Measurements from ENCODE around the gene SLMAP.
"Not testable (repeated sequence)": the region's sequence is repeated elsewhere in the genome, so short reads cannot be mapped to it uniquely, and the experiment has no call there.

The SLMAP gene

DNA sequence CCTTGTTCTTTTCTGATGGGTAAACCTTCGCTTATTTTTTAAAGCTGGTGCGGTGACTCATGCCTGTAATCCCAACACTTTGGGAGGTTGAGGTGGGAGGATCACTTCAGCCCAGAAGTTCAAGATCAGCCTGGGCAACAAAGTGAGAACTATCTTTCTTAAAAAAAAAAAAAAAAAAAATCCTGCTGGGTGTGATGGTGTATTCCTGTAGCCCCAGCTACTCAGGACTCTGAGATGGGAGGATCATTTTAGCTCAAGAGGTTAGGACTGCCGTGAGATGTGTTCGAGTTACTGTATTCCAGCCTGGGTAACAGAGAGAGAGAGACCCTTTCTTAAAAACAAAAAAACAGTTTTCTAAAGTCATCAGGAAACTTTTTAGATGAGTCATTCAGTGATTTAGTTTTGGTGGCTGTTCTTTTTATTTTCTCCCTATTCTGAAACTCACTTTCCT lies 37.7 kb downstream of the SLMAP start:
- no peak for DNase-seq (ENCODE audit: low read depth)

DNA sequence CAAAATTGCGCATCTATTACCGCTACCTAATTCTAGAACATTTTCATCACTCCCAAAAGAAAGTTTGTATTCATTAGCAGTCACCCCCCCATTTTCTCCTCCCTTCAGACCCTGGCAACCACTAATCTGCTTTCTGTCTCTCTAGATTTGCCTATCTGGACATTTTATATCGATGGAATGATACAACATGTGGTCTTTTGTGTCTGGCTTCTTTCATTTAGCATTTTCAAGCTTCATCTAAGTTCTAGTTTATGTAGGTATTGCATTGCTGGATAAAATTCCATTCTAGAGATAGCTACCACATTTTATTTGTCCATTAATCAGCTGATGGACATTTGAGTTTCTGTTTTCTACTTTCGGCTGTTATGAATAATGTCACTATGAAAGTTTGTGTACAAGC lies 38.4 kb downstream of the SLMAP start:
- DNase-seq (ENCODE audit: low read depth) = no peak

DNA sequence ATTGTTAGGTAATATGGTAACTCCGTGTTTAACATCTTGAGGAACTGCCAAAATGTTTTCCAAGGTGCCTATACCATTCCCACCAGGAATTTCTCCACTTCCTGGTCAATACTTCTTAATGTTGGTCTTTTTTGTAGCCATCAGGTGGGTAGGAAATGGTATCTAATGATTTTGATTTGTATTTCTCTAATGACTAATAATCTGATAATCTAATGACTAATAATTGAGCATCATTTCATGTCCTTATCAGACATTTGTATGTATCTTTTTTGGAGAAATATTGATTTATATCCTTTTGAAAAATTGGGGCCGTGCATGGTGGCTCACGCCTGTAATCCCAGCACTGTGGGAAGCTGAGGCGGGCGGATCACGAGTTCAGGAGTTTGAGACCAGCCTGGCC lies 38.8 kb downstream of the SLMAP start:
- DNase-seq (ENCODE audit: low read depth) = no peak

DNA sequence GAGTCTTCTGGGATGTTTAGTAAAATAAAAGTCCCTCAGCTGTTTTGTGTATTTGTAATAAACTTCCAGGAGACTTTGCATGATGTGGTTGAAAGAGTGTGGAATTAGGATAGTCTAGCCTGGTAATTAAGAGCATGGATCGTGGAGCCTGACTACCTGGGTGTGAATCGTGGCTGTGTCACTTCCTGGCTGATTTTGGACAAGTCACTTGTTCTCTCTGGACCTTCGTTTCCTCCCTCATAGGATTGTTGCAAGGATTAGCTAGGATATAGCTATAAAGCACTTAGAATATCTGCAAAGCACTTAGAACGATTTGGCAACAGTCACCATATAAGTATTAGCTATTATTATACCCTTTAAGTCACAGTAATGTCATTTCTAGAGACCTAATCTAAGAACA lies 40.2 kb downstream of the SLMAP start:
- DNase-seq (ENCODE audit: low read depth) = no peak

DNA sequence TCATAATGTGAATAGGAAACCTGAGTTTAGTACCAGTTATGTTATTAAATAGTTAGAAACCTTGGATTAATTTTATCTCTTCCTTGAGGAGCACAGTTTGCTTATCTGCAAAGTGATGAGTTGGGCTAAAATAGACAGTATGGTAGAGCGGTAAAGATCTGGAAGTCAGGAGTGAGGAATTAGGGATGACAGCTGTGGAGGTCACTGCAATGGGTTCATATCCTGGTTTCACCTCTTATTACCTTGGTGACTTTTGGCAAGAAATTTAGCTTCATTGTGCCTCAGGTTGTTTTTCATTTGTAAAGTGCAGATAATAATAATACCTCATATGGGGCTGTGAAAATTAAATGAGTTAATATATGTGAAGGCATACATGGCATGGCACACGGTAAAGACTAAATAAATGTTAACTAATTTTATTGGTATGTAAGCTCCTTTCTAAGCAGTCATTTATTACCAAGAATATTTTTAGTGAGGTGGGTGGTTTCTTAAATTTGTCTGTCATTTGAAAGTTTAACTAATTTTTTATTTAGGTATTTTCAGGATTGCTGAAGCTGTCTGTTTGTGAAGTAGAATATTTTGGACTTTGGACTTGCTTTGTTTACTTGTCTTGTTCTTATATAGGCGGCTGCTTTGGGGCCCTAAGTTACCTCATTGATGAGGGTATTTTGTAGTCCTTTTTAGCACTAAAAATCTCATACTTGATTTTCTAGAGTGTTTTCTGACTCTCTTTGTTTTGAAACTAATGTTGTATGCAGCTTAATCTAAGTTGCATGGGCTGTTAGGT lies 41.8 kb downstream of the SLMAP start:
- DNase-seq (ENCODE audit: low read depth) = no peak

DNA sequence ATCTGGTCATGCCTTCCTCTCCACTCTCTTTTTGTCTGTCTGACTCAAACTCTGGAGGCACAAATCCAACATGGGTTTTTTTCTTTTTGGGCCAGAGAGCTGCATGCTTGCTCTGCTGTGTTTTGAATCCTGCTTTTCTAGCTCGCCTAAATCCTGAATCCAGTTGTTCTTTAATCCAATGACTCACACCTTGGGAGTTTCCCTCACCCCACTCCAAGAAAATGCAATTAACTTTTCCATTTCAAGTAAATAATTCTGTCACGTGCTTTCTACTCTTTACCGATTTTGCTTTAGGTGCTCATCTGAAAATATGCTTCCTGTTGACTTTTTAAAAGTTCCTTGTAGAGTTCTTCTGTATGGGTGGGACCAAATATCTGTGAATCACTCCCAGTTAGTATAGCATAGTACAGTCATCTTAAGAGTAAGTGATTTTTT lies 47.6 kb downstream of the SLMAP start:
- no peak for DNase-seq (ENCODE audit: low read depth)

DNA sequence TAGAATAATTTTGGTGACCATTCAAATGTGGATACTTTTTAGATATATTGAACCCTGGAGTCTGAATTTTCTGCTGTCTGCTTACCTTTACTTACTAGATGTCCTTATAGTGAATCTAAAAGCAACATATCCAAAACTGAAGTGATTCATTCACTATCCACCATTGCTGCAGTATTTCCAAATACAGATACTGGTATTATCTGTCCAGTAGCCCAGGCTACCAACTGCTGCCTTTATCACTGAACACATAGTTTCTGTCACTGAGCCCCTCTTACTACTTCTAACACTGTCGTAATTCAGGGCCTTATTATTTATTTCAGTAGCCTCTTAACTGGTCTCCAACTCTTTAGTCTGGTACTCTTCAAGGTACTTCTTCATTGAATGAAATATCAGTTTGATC lies 49.2 kb downstream of the SLMAP start:
- DNase-seq (ENCODE audit: low read depth) = no peak

DNA sequence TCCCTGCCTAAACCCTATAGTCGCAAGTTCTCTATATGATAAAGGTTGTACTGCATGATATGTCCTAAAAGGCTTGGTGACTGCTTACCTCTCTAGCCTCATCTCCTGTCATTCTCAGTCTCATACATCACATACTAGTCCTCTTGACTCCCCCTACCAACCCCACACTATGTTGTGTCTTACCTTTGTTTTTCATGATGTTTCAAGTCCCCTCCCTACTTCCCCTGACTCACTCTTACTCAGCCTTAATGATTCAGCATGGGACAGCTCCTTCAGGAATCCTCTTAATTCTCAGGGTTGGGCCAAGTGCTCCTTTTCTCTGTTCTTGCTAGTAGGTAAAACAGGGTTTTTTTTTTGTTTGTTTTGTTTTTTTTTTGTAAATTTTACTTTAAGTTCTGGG lies 49.6 kb downstream of the SLMAP start:
- no peak for DNase-seq (ENCODE audit: low read depth)

DNA sequence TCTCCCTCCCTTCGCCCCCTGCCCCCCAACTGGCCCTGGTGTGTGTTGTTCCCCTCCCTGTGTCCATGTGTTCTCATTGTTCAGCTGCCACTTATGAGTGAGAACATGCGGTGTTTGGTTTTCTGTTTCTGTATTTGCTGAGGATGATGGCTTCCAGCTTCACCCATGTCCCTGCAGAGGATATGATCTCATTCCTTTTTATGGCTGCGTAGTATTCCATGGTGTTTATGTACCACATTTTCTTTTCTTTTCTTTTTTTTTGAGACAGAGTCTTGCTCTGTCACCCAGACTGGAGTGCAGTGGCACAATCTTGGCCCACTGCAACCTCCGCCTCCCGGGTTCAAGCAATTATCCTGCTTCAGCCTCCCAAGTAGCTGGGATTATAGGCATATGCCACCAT lies 50.1 kb downstream of the SLMAP start:
- DNase-seq (ENCODE audit: low read depth) = not testable (repeated sequence)

DNA sequence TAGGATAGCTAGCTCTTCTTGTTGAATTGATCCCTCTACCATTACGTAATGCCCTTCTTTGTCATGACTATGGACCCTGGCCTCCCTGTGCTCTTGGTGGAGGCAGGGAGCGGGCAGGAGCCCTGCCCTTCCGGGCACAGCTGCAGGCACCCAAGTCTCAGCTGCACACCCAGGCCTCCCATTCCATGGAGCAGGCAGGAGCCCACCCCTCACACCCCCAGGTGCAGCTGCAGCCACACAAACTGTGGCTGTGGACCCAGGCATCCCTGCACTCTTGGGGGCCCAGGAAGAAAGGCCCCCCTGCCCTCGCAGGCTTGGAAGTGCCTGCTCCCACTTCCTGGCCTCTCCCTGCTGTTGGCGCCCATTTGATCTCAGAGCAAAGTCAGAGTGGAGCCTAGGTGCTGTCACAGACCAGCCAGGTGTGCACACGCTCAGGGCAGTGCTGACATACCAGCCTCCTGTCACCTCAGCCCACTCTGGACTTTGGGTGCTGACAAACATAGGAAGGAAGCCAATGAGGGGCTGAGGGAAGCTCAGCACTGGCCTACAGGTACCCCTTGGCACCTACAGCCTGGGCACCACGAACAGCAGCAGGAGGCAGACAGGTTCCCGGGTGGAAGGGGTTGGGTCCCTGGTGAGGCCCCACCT lies 53.0 kb downstream of the SLMAP start:
- DNase-seq (ENCODE audit: low read depth) = no peak

DNA sequence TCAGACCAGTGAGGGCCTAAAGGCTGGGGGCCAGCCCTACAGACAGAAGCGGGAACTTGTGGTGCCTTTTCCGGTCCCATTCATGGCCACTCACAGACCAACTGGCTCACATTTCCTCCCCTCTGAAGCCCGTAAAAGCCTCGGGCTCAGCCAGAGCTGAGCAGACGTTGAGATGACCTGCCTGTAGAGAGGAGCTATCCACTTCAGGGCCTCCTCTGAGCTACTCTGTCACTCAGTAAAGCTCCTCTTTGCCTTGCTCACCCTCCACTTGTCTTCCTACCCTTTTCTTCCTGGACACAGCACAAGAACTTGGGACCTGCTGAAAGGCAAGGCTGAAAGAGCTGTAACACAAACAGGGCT lies 53.5 kb downstream of the SLMAP start:
- no peak for DNase-seq (ENCODE audit: low read depth)

DNA sequence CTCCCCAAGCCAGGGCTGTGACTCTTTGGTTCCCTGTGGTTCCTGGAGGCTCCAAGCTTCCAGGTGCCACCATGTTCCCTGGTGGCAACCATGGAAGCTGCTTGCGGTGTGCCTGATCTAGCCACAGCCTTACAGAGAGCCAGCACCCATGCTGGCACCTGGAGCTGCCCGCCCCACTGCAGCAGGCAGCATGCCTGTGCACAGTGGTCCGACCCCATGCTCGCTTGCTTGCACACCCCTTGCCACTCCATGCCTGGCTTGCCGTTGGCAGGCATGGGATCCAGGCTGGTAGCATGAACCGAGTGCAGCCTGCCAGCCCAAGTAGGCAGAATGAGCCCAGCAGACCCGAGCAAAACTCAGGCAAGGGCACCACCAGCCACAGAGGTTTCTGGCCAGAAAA lies 53.9 kb downstream of the SLMAP start:
- DNase-seq (ENCODE audit: low read depth) = no peak

DNA sequence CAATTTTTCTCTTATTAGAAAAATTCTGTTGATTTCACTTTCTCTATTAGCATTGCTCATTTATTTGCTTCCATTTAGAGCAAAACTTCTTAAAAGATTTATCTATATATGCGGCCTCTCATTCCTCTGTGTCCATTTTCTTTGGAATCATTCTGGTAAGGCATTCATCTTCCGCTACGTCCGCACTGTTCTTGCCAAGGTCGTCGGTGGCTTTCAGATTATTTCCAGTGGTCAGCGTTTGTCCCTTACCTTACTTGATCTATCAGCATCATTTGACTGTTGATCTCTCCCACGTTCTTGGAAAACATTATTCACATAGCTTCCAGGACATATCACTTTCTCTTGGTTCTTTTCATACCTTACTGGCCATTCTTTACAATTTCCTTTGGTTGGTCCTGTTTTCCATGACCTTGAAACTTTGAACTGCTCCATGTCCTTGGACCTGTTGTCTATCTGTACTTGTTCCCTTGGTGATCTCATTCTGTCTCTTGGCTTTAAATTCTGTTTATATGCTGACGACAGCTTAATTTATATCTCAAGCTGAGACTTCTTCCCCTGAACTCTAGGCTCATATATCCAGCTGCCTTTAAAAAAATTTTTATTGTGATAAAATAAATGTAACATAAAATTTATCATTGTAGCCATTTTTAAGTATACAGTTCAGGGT lies 54.5 kb downstream of the SLMAP start:
- DNase-seq (ENCODE audit: low read depth) = no peak

DNA sequence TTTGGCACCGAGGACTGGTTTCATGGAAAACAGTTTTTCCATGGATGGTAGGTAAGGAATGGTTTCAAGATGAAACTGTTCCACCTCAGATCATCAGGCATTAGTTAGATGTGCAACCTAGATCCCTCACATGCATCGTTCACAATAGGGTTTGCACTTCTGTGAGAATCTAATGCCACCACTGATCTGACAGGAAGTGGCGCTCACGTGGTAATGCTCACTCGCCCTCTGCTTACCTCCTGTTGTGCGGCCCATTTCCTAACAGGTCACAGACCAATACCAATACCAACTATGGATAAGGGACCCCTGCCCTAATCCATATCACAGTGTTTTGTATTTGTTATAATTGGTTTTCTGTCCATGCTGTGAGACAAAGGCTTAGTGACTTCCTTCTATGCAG lies 58.9 kb downstream of the SLMAP start:
- DNase-seq (ENCODE audit: low read depth) = no peak

DNA sequence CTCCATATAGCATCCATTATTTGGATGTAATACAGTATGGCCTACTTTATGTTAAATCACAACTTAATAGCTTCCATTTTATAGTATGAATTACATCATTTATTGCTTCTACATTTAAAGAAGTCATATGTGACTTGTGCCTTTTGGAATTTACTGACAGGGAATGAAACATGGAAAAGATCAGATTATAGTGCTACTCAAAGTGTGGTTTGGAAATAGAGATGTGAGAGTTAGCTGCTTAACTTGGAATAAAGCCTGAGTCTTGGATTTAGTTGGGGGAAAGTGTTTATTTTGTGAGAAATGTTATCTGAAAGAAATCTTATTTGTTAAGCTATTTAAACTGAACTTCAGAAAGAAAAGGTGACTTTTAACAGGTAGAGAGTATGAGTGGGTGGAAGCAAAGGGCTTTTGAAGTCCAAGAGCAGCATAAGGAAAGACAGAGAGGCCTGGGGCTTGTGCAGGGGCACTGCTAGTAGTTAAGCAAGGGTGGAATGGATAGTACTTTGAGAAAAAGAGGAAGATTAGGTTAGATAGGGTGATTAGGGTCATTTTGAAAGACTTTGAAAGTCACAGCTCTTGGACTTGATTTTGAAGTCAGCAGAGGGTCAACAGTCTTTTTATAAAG lies 60.5 kb downstream of the SLMAP start:
- no peak for DNase-seq (ENCODE audit: low read depth)

DNA sequence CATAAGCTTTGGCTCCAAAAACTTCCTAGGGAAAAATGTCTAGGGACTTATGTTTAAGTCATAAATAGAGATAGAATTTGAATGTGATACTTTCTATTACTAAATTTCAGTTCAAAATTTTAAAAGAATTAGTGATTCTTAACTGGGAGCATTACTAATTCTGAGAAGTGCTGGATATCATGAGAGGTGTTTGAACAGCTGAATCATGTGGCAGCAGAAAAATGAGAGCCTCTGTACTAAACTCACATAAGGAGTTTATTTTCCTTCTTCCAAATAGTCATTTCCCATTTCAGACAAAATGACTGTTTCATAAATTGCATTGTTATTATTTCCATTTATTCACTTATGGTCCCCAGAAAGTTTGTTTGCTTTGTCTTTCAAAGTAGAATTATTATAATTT lies 62.7 kb downstream of the SLMAP start:
- DNase-seq (ENCODE audit: low read depth) = no peak

DNA sequence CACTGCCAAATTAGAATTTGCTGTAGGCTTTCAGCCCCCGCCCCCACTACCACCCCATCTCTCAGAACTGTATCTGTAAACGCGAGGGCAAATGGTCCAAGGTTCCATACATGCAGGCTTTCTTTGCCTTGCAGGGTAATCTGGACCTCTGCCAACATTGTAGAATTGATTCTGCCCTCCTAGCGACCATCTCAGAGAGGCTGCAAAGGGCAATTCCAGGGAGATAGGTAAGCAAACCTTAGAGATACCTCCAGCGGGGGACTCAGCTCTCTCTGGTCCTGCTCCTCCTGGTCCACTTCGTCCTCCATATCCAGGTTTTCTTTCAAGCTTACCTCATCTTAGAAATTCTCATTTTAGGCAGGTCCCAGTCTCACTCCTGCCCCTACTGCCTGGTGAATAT lies 64.4 kb downstream of the SLMAP start:
- no peak for DNase-seq (ENCODE audit: low read depth)

DNA sequence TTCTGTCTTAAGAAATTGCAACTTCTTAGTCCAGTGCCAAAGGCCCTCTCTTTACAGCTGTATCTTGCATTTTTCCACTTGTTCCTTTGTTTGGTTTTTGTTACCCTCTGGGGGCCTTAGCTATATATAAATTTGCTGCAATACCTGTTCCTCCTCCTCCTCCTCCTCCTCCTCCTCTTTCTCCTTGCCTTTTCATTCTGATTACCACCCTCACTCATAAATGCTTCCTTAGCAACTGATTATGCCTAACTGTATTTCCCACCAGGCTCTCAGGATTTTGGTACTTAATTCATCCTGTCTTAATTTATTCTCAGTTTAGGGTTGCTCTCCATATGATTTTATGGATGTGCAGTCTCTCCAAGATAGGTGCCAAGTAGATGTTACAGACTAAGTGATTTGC lies 65.7 kb downstream of the SLMAP start:
- no peak for DNase-seq (ENCODE audit: low read depth)

DNA sequence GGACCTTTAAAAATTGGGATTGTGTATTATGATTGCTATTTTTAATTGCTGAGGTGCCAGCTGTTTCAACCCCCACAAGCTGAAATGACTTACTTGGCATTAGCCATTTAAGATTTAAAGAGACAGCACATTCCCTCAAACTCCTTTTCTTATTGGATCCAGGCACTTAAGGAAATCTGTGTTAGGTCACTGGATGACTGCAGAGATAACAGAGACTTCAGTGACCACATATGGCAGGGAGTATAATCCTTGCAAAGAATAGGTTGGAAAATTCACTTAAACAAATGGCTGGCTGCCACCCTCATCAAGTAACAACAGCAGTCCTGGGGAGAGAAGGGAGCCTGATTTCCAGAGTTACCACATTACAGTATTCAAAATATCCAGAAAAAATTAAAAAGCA lies 66.6 kb downstream of the SLMAP start:
- no peak for DNase-seq (ENCODE audit: low read depth)

DNA sequence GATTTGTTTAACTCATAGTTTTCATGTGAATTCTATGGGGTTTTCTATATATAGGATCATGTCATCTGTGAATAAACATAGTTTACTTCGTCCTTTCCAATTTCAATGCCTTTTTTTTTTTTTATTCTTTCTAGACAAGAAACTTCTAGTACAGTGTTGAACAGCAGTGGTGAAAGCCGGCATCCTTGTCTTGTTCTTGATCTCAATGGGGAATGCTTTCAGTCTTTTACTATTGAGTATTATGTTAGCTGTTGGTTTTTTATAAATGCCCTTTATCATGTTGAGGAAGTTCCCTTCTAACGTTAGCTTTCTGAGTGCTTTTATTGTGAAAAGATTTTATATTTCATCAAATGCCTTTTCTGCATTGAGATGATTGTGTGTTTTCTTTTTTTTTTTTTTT lies 69.0 kb downstream of the SLMAP start:
- no peak for DNase-seq (ENCODE audit: low read depth)

DNA sequence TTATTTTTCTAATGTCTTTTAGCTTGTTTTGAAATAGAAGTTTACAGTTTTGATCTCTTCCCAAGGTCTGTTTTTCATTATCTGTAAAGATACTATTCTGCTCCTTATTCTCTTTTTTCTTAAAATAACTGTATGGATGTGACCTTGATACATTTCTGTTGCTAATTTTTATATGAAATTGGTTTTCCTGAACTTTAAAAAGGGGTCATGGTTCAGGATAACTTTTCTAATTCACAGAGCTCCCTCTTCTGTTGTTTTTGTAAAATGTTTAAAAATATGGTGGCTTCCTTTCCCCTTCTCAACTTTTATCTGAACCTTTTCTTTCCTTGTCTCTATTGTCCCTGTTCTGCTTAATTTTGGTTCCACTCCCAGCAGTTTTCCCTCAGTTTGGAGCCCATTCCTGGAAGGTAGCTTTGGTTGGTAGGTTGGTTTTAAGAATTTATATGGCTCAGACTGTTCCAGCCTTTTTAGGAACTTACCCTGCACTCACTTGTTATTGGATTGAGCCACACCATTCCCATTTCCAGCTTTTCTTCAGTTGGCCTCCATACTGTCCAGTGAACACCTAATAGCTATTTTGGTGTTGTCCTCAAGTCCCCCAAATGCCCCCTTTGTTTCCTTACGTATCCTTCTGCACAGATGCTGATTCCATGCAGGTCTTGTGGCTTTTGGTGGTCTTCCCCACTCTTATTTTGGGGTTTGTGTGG lies 70.3 kb downstream of the SLMAP start:
- DNase-seq (ENCODE audit: low read depth) = no peak

All from stimulated activated CD8-positive, alpha-beta memory T cell treated with anti-CD3 and anti-CD28 coated beads, Interleukin-15, amount 100 ng/mL, for 24 hours (primary cell).